T47D (cell line): ENCODE data around the gene HLF.

ENCODE experiments used
- DNase-seq, 2 experiments: peaks; one replicate each; pipeline versions ENCODE4 v3.0.0 to v3.0.0-alpha.2; 2011 to 2012; ENCODE audit warnings: low read depth in 1 of 2, low spot score in 1 of 2
- JUND ChIP-seq: IDR thresholded peaks from 2 replicates; pipeline ENCODE4 v1.6.1; 2012; ENCODE audit warnings: low read depth
- in situ Hi-C: cut with HindIII; loops from 2 replicates; pipeline ENCODE4 v1.10.0; 2016; ENCODE audit warnings: low sequenced_read_pairs, low pct_unique_long_range_greater_than_20kb

HLF gene

DNA sequence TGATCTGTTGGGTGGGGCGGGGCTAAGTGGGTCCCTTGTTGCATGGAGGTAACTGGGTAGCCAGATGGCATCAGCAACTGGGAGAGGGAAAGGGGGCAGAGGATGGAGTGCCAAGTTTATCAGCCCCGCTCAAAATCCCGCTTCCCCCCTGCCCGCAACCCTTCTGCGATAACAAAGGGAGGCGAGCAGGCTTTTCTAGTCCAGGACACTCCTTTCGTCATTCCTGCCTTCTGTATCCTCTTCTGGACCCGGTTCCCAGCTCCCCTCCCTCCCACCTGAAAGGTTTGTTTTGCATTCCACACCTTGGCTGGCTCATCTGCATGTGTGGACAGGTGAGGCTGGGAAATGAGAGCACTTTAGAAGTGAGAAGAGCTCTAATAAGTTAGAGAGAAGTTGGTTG, 53.3 kb downstream of the HLF start:
- no peak for TF ChIP-seq JUND
- no peak for DNase-seq
- in situ Hi-C loops: no loop called here

DNA sequence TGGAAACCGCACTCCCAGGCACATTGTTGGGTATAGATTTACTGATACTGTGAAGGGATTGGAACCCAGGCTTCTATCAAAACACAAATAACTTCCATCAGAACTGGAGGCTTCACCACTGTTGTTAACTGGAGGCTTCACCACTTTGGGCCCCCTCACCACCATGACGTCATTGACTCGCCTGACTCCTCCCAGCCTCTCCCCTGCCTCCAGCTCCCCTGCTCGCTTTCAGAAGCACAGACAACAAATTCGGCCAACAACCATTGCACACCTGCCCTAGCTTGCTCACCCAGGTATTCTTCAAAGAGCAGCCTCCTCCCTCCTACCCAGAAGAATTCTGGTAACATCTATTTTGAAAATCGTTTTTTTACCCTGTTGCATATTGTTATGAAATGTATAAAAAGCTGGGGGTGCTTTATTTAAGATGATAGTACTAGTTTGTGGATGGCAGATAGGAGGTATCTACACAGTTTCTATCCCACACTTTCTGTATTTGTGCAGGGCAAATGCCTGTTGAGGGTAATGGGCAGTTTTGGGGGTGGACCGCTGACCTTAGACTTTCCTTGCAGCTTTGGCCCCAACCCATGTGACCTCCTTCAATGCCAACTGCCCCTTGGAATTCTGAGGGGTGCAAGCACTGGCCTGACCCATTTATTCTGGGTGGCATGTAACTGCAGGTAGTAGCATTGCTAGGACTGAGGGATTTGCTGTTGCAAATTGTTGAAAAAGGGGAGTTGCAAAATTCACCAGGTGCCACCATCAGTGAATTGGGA, 54.1 kb downstream of the HLF start:
- TF ChIP-seq JUND: no peak
- in situ Hi-C loops: no loop called here
- no peak for DNase-seq

DNA sequence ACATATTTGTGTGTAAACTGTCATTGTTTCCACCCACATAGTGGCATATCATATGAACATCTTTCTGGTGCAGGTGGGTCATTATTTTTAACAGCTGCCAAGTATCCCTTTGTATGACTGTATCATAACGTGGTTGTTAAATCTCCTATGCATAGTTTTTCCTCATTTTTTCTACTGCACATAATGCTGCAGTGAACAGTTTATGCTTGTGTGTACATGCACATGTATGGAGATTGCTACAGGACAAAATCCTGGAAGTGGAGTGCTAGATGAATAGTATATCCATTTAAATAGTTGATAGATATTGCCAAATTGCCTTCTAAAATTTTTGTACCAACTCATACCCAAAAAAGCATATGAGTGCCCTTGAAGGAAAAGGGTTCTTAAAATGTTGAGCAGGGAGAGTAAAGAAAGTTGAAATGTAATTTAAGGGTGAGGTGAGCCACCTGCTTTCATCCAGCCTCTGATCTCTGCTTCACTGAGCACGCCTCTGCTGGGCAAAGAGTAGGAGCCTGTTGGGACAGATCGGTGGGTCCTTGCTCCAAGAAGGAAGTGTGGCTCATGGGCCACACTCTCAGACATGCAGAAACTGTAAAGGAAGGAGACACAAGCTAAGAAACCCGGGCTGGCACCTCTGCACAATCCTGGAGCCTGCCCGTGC, 55.3 kb downstream of the HLF start:
- in situ Hi-C loops: no loop called here
- DNase-seq: no peak
- TF ChIP-seq JUND: no peak

DNA sequence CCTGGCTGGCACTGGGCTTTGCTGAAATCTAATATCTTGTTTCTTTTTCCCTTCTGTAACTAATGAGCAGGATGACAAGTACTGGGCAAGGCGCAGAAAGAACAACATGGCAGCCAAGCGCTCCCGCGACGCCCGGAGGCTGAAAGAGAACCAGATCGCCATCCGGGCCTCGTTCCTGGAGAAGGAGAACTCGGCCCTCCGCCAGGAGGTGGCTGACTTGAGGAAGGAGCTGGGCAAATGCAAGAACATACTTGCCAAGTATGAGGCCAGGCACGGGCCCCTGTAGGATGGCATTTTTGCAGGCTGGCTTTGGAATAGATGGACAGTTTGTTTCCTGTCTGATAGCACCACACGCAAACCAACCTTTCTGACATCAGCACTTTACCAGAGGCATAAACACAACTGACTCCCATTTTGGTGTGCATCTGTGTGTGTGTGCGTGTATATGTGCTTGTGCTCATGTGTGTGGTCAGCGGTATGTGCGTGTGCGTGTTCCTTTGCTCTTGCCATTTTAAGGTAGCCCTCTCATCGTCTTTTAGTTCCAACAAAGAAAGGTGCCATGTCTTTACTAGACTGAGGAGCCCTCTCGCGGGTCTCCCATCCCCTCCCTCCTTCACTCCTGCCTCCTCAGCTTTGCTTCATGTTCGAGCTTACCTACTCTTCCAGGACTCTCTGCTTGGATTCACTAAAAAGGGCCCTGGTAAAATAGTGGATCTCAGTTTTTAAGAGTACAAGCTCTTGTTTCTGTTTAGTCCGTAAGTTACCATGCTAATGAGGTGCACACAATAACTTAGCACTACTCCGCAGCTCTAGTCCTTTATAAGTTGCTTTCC, 56.0 kb downstream of the HLF start:
- no peak for TF ChIP-seq JUND
- DNase-seq: no peak
- in situ Hi-C loops: no loop called here

DNA sequence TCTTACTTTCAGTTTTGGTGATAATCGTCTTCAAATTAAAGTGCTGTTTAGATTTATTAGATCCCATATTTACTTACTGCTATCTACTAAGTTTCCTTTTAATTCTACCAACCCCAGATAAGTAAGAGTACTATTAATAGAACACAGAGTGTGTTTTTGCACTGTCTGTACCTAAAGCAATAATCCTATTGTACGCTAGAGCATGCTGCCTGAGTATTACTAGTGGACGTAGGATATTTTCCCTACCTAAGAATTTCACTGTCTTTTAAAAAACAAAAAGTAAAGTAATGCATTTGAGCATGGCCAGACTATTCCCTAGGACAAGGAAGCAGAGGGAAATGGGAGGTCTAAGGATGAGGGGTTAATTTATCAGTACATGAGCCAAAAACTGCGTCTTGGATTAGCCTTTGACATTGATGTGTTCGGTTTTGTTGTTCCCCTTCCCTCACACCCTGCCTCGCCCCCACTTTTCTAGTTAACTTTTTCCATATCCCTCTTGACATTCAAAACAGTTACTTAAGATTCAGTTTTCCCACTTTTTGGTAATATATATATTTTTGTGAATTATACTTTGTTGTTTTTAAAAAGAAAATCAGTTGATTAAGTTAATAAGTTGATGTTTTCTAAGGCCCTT, 56.8 kb downstream of the HLF start:
- in situ Hi-C loops: no loop called here
- DNase-seq: no peak
- TF ChIP-seq JUND: no peak

DNA sequence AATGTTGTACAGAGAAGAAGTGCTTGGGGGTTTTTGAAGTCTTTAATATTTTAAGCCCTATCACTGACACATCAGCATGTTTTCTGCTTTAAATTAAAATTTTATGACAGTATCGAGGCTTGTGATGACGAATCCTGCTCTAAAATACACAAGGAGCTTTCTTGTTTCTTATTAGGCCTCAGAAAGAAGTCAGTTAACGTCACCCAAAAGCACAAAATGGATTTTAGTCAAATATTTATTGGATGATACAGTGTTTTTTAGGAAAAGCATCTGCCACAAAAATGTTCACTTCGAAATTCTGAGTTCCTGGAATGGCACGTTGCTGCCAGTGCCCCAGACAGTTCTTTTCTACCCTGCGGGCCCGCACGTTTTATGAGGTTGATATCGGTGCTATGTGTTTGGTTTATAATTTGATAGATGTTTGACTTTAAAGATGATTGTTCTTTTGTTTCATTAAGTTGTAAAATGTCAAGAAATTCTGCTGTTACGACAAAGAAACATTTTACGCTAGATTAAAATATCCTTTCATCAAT, 57.8 kb downstream of the HLF start:
- in situ Hi-C loops: no loop called here
- no peak for DNase-seq
- TF ChIP-seq JUND: no peak

DNA sequence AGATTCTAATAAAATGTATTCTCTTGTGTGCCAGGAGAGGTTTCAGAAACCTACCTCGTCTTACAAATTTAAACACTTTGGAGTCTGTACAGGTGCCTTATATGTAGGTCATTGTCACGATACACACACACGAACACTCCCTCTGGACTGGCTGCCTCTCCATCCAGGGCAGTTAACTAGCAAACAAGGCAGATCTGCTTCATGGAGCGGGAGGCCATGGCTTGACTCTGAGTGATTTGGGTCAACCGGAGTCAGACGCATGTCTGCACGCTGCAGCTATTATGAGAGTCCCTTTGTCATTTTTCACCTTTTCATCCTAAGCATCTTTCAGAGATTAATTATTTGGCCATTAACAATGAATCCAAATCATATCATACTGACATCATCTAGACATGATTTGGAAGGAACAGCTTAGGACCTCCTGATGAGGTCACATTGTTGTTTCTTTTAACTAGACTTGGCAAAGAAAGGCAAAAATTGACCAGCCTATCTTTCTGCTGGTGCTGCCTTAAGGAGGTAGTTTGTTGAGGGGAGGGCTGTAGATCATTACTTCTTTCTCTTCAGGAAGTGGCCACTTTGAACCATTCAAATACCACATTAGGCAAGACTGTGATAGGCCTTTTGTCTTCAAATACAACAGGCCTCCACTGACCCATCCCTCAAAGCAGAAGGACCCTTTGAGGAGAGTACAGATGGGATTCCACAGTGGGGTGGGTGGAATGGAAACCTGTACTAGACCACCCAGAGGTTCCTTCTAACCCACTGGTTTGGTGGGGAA, 58.9 kb downstream of the HLF start:
- TF ChIP-seq JUND: no peak
- DNase-seq: no peak
- in situ Hi-C loops: no loop called here

DNA sequence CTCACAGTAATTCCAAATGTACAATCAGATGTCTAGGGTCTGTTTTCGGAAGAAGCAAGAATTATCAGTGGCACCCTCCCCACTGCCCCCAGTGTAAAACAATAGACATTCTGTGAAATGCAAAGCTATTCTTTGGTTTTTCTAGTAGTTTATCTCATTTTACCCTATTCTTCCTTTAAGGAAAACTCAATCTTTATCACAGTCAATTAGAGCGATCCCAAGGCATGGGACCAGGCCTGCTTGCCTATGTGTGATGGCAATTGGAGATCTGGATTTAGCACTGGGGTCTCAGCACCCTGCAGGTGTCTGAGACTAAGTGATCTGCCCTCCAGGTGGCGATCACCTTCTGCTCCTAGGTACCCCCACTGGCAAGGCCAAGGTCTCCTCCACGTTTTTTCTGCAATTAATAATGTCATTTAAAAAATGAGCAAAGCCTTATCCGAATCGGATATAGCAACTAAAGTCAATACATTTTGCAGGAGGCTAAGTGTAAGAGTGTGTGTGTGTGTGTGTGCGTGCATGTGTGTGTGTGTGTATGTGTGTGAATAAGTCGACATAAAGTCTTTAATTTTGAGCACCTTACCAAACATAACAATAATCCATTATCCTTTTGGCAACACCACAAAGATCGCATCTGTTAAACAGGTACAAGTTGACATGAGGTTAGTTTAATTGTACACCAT, 59.7 kb downstream of the HLF start:
- TF ChIP-seq JUND: no peak
- no peak for DNase-seq
- in situ Hi-C loops: no loop called here

DNA sequence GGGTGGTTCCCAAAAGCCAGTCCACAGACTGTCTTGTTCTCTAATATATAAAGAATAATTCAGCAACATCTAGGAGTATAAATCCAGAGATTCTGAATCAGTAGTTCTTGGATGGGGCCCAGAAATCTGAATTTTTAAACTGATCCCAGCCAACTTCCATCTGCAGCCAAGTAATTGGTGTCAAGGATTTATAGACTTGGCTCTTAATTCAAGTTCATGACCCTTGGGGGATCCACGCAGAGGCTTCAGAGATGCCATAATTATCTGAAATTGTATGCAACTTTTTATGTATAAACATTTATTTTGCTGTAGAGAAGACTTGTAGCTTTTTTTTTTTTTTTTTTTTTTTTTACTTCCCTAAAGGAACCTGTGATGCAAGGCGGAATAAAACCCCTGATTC, 60.6 kb downstream of the HLF start:
- in situ Hi-C loops: no loop called here
- TF ChIP-seq JUND: no peak
- DNase-seq: no peak

DNA sequence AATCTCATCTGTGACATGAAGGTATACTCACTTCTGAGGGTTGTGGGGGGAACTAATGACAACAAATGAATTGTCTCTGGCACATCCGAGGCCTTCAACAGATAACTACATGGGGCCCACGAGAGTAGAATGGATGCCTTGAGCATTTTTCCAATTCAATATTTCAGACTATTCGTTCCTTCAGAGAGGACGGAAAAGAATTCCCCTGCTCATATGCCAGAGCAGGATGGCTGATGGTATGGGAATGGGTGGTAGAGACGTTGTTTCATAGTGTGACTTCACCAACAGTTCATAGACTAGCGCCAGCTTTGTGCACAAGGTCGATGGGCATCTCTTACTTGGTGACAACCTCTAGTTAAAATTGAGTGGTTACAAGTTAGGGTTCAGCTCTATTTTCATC, 61.3 kb downstream of the HLF start:
- TF ChIP-seq JUND: no peak
- DNase-seq: no peak
- in situ Hi-C loops: no loop called here
